ENCODE data around the gene SNX32. TPM values are rescaled to one million over a fixed set of nuclear protein-coding genes. Genes with fewer than 3 reads are reported as not detected.

SNX32 gene
- total RNA-seq, 2 experiments from 2014 or later = 0.33 to 0.61 TPM

DNA sequence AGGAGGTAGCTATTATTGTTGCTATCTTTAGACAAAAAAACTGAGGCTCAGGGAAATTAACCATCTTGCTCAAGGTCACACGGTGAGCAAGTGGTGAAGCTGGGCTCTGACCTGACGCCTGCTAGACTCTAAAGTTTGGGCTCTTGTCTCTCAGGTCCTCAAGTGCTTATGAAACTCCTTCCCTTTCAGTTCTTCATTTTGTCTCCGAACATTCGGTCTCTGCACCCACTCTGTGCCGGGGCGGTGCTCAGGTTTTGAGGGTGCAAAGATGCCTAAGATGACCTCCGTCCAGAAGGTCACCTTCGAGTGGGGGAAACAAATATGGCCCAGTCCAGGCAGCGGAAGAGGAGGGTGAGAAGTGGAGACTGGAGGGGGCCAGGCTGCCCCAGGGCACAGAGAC is 30.9 kb upstream of the SNX32 start:
- TF ChIP-seq, protein P1, sequence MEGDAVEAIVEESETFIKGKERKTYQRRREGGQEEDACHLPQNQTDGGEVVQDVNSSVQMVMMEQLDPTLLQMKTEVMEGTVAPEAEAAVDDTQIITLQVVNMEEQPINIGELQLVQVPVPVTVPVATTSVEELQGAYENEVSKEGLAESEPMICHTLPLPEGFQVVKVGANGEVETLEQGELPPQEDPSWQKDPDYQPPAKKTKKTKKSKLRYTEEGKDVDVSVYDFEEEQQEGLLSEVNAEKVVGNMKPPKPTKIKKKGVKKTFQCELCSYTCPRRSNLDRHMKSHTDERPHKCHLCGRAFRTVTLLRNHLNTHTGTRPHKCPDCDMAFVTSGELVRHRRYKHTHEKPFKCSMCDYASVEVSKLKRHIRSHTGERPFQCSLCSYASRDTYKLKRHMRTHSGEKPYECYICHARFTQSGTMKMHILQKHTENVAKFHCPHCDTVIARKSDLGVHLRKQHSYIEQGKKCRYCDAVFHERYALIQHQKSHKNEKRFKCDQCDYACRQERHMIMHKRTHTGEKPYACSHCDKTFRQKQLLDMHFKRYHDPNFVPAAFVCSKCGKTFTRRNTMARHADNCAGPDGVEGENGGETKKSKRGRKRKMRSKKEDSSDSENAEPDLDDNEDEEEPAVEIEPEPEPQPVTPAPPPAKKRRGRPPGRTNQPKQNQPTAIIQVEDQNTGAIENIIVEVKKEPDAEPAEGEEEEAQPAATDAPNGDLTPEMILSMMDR (IDR thresholded peaks at IDR 0.05) = no peak
- POLR2A ChIA-PET = no interaction called here

DNA sequence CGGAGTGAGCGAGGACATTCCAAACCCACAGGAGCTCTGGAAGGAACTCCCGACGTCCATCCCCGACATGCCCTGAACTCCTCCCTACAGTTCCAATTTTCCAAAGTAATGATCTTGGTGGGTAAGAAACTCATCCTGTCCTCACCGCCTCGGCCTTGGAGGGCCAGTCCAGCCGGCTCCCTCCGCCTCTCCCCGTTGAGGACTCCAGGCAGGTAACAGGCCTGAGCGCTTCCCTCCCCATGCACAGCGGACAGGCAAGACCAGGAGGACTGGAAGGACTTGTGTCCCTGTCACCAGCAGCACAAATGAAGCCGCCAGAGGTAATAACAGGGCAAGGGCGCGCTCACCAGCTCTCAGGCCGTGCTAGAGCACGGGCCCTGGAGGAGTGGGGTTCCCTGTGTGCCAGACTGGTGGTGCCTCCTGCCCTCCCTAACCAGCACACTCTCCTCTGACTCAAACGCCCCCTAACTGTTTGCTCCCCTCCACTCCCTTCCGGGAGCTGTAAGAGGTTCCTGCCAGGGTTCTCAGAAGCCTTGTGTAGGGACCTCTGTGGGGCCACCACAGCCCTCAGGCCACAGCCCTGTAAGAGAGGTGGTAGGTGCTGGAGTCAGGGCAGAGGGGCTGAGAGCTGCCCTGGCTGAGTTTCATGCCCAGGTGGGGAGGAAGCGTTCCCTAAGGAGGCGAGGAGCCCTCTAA is 29.8 kb upstream of the SNX32 start:
- no peak overlapping the region for H3K27ac ChIP-seq (ENCODE audit: low read depth in 1 of 2, low read length in 2 of 2)
- Mint-ChIP-seq H3K27ac (no peak overlapping the region), H3K36me3 (ENCODE audit: low read depth) (no peaks in the 10 kb centered on the region), H3K4me1 (ENCODE audit: low read depth) (no peaks in the 10 kb centered on the region), H3K9me3 (no peaks in the 10 kb centered on the region), H3K27me3 (peaks cover 28% of the 10 kb centered on the region), H3K4me3 (no peak overlapping the region)
- CTCF ChIA-PET = interaction anchor here (0.5 kb wide), 1 partner anchor 14 kb away, joined by 3 read pairs; no protein-coding TSS in a partner anchor
- no peaks in the 10 kb centered on the region for H3K4me1 ChIP-seq (ENCODE audit: insufficient read depth, low read length)
- ATAC-seq (ENCODE audit: poor library complexity) (no peak), DNase-seq (no peak)
- H3K4me3 ChIP-seq (ENCODE audit: low read length) = no peak overlapping the region
- TF ChIP-seq, protein P1 (IDR thresholded peaks at IDR 0.05) = no peak
- intact Hi-C loops (cut with DNase I, micrococcal nuclease) = no loop called here
- H3K9me3 ChIP-seq (ENCODE audit: control insufficient read depth in 1 of 2, insufficient read depth in 1 of 2, low read length in 2 of 2) = peaks cover 0 to 7% of the 10 kb centered on the region in 2 experiments
- H3K27me3 ChIP-seq (ENCODE audit: control insufficient read depth in 1 of 2, insufficient read depth in 2 of 2, low read length in 2 of 2) = peaks cover 15 to 26% of the 10 kb centered on the region in 2 experiments
- H3K36me3 ChIP-seq (ENCODE audit: insufficient read depth, low read length) = no peaks in the 10 kb centered on the region
- POLR2A ChIA-PET = interaction anchor here (0.6 kb wide), 1 partner anchor 12 kb away, joined by 3 read pairs; no protein-coding TSS in a partner anchor

More for the DNA sequence above, 30.9 kb upstream of the SNX32 start:
- peaks cover 33% of the 10 kb centered on the region for H3K27me3 Mint-ChIP-seq
- CTCF ChIA-PET = interaction anchor here (1.1 kb wide), 1 partner anchor 23 kb away, joined by 5 read pairs; no protein-coding TSS in a partner anchor
- DNase-seq (no peak), ATAC-seq (ENCODE audit: poor library complexity) (no peak)
- no peaks in the 10 kb centered on the region for H3K9me3 Mint-ChIP-seq
- H3K27me3 ChIP-seq (ENCODE audit: control insufficient read depth in 1 of 2, insufficient read depth in 2 of 2, low read length in 2 of 2) = peaks cover 15 to 26% of the 10 kb centered on the region in 2 experiments
- H3K4me1 ChIP-seq (ENCODE audit: insufficient read depth, low read length) = no peaks in the 10 kb centered on the region
- H3K27ac ChIP-seq (ENCODE audit: low read depth in 1 of 2, low read length in 2 of 2) = no peak overlapping the region
- intact Hi-C loops (cut with DNase I, micrococcal nuclease) = no loop called here
- no peaks in the 10 kb centered on the region for H3K36me3 ChIP-seq (ENCODE audit: insufficient read depth, low read length)
- no peaks in the 10 kb centered on the region for H3K36me3 Mint-ChIP-seq (ENCODE audit: low read depth)
- H3K27ac Mint-ChIP-seq = no peak overlapping the region
- H3K4me3 Mint-ChIP-seq = no peak overlapping the region
- H3K9me3 ChIP-seq (ENCODE audit: control insufficient read depth in 1 of 2, insufficient read depth in 1 of 2, low read length in 2 of 2) = peaks cover 0 to 10% of the 10 kb centered on the region in 2 experiments
- no peak overlapping the region for H3K4me3 ChIP-seq (ENCODE audit: low read length)
- no peaks in the 10 kb centered on the region for H3K4me1 Mint-ChIP-seq (ENCODE audit: low read depth)

DNA sequence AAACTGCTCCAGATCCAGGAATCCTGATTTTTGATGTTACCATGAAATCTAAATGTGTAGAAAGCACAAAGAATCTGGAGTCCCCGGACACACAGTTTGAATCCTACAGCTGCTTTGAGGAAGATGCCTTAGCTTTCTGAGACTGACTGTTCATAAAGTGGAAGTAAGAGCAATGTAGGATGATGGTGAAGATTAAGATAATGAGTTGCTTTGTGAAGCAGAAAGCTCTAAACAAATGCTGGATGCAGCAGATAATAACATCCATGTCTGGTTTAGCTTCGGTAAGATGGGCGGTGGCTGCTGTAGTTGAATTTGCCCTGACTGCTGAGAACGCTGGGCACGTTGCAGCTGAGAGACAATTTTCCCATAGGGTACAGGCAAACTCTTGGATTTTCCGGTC is 26.8 kb upstream of the SNX32 start:
- TF ChIP-seq, protein P1 (IDR thresholded peaks at IDR 0.05) = no peak
- ATAC-seq (ENCODE audit: poor library complexity) = no peak
- H3K4me1 ChIP-seq (ENCODE audit: insufficient read depth, low read length) = no peaks in the 10 kb centered on the region
- no peak for DNase-seq
- H3K27ac Mint-ChIP-seq = no peak overlapping the region
- H3K9me3 Mint-ChIP-seq = no peaks in the 10 kb centered on the region
- peaks cover 24% of the 10 kb centered on the region for H3K27me3 Mint-ChIP-seq
- H3K9me3 ChIP-seq (ENCODE audit: control insufficient read depth in 1 of 2, insufficient read depth in 1 of 2, low read length in 2 of 2) = peaks cover 0 to 7% of the 10 kb centered on the region in 2 experiments
- ChIA-PET POLR2A (no interaction called here), CTCF (interaction anchor here (0.7 to 0.8 kb wide), 3 partner anchors 20 to 37 kb away, joined by 3 read pairs; no protein-coding TSS in a partner anchor)
- no peaks in the 10 kb centered on the region for H3K4me1 Mint-ChIP-seq (ENCODE audit: low read depth)
- H3K36me3 Mint-ChIP-seq (ENCODE audit: low read depth) = no peaks in the 10 kb centered on the region
- H3K36me3 ChIP-seq (ENCODE audit: insufficient read depth, low read length) = no peaks in the 10 kb centered on the region
- peaks cover 11 to 20% of the 10 kb centered on the region in 2 experiments for H3K27me3 ChIP-seq (ENCODE audit: control insufficient read depth in 1 of 2, insufficient read depth in 2 of 2, low read length in 2 of 2)
- intact Hi-C loops (cut with DNase I, micrococcal nuclease) = no loop called here
- no peak overlapping the region for H3K4me3 ChIP-seq (ENCODE audit: low read length)
- H3K27ac ChIP-seq (ENCODE audit: low read depth in 1 of 2, low read length in 2 of 2) = no peak overlapping the region
- no peak overlapping the region for H3K4me3 Mint-ChIP-seq

All from CD4-positive, alpha-beta T cell (primary cell).